ENCODE measurements around the gene RMP24.
A peak's percentile ranks its signal among the peaks of the same experiment; 100 is the strongest.

The RMP24 gene

DNA sequence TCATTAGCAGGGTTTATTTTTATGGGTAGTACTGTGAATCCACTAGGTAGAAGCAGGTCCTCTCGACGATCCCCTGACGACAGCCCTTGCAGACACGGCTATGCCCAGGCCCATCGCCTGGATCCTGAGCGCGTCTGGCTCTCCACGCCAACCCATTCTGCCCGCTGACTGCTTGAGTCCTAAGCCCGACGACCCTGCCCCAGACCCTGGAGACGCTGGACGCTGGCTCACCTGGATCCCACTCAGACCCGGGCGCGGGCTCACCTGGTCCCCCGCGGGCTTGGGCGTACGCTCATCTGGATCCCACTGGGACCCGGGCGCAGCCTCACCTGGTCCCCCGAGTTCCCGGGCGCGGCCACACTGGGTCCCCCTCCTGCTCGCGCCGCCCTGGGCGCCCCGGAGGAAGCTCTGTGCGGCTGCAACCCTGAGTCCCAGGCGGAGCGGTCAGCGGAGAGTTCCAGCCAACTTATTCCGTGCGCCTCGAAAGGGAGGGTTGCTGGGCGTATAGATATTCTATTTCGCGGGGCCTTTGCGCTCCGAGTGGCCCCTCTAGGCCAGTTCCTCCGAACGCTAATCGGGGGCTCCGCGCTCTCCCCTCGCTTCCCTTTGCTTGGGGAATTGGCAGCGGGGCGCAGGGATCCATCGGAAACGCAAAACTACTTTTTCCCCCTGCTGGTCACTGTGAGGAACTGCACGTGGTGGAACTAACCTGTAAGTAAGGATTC lies 22.4 kb upstream of the RMP24 start:
- peak; percentile 97 for ATAC-seq (ENCODE audit: low read depth)
- peaks cover 1% of the 10 kb centered on the region; the same call in 1 of the 2 replicates for H3K4me1 ChIP-seq (ENCODE audit: control insufficient read depth, insufficient read depth, low read length)
- H3K27ac ChIP-seq (ENCODE audit: insufficient read depth, low read length), result no peak overlapping the region
- 5% methylated on average over 23 of the region's 54 CpGs; no CpG with 5 or more reads in 1 of the 2 experiments for WGBS, 2 experiments (ENCODE audit: extremely low coverage in 2 of 2, insufficient read length in 1 of 2)
- no peak overlapping the region for H4K8ac ChIP-seq (ENCODE audit: low read depth in 2 of 2, low read length in 2 of 2)
- H2BK5ac ChIP-seq (ENCODE audit: low read depth, low read length, poor library complexity, severe bottlenecking), result no peak overlapping the region
- peak overlapping the region; percentile 86 for H3K4me2 ChIP-seq (ENCODE audit: low read depth, low read length)
- no peaks in the 10 kb centered on the region for H4K20me1 ChIP-seq (ENCODE audit: insufficient read depth, low read length)
- peak overlapping the region; percentile 93 for H2AFZ ChIP-seq (replicated peaks; ENCODE audit: low read length, poor library complexity)
- H4K91ac ChIP-seq (ENCODE audit: insufficient read depth, low read depth, low read length), result no peak overlapping the region
- no peak overlapping the region for H2BK15ac ChIP-seq (ENCODE audit: low read depth, low read length)
- in situ Hi-C loops (cut with MboI; ENCODE audit: low sequenced_read_pairs), result loop anchor here (10.0 to 25.0 kb wide), 3 partner anchors 195 to 713 kb away; partner anchors contain the start of genes ZNF396 and ZNF397
- BruUV-seq (replicated peaks), result no TSS peak
- H2BK120ac ChIP-seq (ENCODE audit: low read depth, low read length), result no peak overlapping the region
- H4K5ac ChIP-seq (ENCODE audit: low read depth, low read length), result no peak overlapping the region
- no peak overlapping the region for H3K4ac ChIP-seq (ENCODE audit: low read depth, low read length)
- H2BK20ac ChIP-seq (ENCODE audit: low read depth, low read length), result no peak overlapping the region
- dilution Hi-C loops (cut with HindIII; ENCODE audit: low sequenced_read_pairs, unreplicated experiment), result no loop called here
- peaks cover 13% of the 10 kb centered on the region for H3K27me3 ChIP-seq (ENCODE audit: control insufficient read depth, insufficient read depth, low read length)
- CTCF ChIA-PET, result interaction anchor here (0.5 to 1.3 kb wide), 6 partner anchors 10 to 564 kb away, joined by 3 to 7 read pairs (median 4); partner anchors contain the start of gene MOCOS
- intact Hi-C loops (cut with micrococcal nuclease), result loop anchor here (1.0 kb wide), 3 partner anchors 194 to 564 kb away; no protein-coding TSS in a partner anchor
- peak overlapping the region; percentile 10 for H2AK9ac ChIP-seq (replicated peaks; ENCODE audit: low read depth, low read length, poor library complexity)
- no peak overlapping the region for H3K56ac ChIP-seq (ENCODE audit: extremely low read depth, insufficient read depth, low read length)
- H3K9me1 ChIP-seq (ENCODE audit: insufficient read depth, low read length), result no peaks in the 10 kb centered on the region
- peak; percentile 59 for DNase-seq
- H3K9me3 ChIP-seq (ENCODE audit: control insufficient read depth, insufficient read depth, low read length), result no peaks in the 10 kb centered on the region
- no peak overlapping the region for H2AK5ac ChIP-seq (ENCODE audit: low read depth, low read length)
- no peak overlapping the region for H3K18ac ChIP-seq (ENCODE audit: low read depth, low read length)
- H3K23ac ChIP-seq (ENCODE audit: low read depth, low read length), result no peak overlapping the region
- H3K9ac ChIP-seq (ENCODE audit: low read depth, low read length), result peak overlapping the region; percentile 27; the same call in 1 of the 2 replicates
- H3K36me3 ChIP-seq (ENCODE audit: control insufficient read depth, insufficient read depth, low read length), result no peaks in the 10 kb centered on the region
- peak overlapping the region; percentile 58 for H3K4me3 ChIP-seq (ENCODE audit: insufficient read depth, low read depth, low read length)
- H3K14ac ChIP-seq (replicated peaks; ENCODE audit: low read depth, low read length), result no peak overlapping the region
- no peaks in the 10 kb centered on the region for H3K79me1 ChIP-seq (ENCODE audit: low read depth in 1 of 2, low read length in 2 of 2)
- POLR2A ChIA-PET (ENCODE audit: unreplicated experiment), result no interaction called here
- no peak for TF ChIP-seq MAFK (IDR thresholded peaks at IDR 0.05; ENCODE audit: low read depth, low read length)
- no peak for TF ChIP-seq POLR2A (IDR thresholded peaks at IDR 0.05; ENCODE audit: low read depth, low read length)
- TF ChIP-seq FOS (IDR thresholded peaks at IDR 0.05; ENCODE audit: low read depth, low read length), result no peak
- TF ChIP-seq RFX5 (IDR thresholded peaks at IDR 0.05; ENCODE audit: low read depth, low read length), result no peak
- TF ChIP-seq CHD1 (IDR thresholded peaks at IDR 0.05; ENCODE audit: low read depth, low read length), result no peak
- TF ChIP-seq, protein P1, sequence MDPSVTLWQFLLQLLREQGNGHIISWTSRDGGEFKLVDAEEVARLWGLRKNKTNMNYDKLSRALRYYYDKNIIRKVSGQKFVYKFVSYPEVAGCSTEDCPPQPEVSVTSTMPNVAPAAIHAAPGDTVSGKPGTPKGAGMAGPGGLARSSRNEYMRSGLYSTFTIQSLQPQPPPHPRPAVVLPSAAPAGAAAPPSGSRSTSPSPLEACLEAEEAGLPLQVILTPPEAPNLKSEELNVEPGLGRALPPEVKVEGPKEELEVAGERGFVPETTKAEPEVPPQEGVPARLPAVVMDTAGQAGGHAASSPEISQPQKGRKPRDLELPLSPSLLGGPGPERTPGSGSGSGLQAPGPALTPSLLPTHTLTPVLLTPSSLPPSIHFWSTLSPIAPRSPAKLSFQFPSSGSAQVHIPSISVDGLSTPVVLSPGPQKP (IDR thresholded peaks at IDR 0.05; ENCODE audit: borderline replicate concordance, low read depth, low read length), result no peak
- peak; percentile 58 for TF ChIP-seq RAD21 (IDR thresholded peaks at IDR 0.05; ENCODE audit: low read length)
- TF ChIP-seq, protein P2, sequence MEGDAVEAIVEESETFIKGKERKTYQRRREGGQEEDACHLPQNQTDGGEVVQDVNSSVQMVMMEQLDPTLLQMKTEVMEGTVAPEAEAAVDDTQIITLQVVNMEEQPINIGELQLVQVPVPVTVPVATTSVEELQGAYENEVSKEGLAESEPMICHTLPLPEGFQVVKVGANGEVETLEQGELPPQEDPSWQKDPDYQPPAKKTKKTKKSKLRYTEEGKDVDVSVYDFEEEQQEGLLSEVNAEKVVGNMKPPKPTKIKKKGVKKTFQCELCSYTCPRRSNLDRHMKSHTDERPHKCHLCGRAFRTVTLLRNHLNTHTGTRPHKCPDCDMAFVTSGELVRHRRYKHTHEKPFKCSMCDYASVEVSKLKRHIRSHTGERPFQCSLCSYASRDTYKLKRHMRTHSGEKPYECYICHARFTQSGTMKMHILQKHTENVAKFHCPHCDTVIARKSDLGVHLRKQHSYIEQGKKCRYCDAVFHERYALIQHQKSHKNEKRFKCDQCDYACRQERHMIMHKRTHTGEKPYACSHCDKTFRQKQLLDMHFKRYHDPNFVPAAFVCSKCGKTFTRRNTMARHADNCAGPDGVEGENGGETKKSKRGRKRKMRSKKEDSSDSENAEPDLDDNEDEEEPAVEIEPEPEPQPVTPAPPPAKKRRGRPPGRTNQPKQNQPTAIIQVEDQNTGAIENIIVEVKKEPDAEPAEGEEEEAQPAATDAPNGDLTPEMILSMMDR (conservative IDR thresholded peaks at IDR 0.05; ENCODE audit: low read depth, low read length), result peak; percentile 72
- no peak for TF ChIP-seq MAZ (IDR thresholded peaks at IDR 0.05; ENCODE audit: borderline replicate concordance, low read depth, low read length)
- no peak for TF ChIP-seq MXI1 (IDR thresholded peaks at IDR 0.05; ENCODE audit: borderline replicate concordance, low read depth, low read length)
- TF ChIP-seq NFE2L2 (IDR thresholded peaks at IDR 0.05; ENCODE audit: low read depth, low read length), result no peak
- TF ChIP-seq, protein P3, sequence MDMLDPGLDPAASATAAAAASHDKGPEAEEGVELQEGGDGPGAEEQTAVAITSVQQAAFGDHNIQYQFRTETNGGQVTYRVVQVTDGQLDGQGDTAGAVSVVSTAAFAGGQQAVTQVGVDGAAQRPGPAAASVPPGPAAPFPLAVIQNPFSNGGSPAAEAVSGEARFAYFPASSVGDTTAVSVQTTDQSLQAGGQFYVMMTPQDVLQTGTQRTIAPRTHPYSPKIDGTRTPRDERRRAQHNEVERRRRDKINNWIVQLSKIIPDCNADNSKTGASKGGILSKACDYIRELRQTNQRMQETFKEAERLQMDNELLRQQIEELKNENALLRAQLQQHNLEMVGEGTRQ (IDR thresholded peaks at IDR 0.05; ENCODE audit: low read depth, low read length), result no peak
- TF ChIP-seq CEBPB (IDR thresholded peaks at IDR 0.05; ENCODE audit: low read depth, low read length), result no peak
- no peak for TF ChIP-seq RCOR1 (IDR thresholded peaks at IDR 0.05; ENCODE audit: insufficient replicate concordance, low read length)
- no peak for TF ChIP-seq BHLHE40 (IDR thresholded peaks at IDR 0.05; ENCODE audit: low read depth, low read length)

Data from IMR-90 (cell line).